Retinal pigment epithelial cell (primary cell): ENCODE measurements around the gene ADAMTSL4.
A peak's percentile ranks its signal among the peaks of the same experiment; 100 is the strongest.

Experiments
- DNase-seq: peaks from one replicate; pipeline ENCODE4 v3.0.0-alpha.2; 2010; ENCODE audit warnings: low read depth
- H3K4me3 ChIP-seq: 2 replicates; pipeline ENCODE4 v1.5.1; 2011; ENCODE audit warnings: mild to moderate bottlenecking, low read length, control low read depth, moderate library complexity
- CTCF ChIP-seq: conservative IDR thresholded peaks from 2 replicates; pipeline ENCODE4 v1.5.1; 2011; ENCODE audit warnings: low read depth, low read length, control low read depth, inconsistent platforms

The ADAMTSL4 gene

DNA sequence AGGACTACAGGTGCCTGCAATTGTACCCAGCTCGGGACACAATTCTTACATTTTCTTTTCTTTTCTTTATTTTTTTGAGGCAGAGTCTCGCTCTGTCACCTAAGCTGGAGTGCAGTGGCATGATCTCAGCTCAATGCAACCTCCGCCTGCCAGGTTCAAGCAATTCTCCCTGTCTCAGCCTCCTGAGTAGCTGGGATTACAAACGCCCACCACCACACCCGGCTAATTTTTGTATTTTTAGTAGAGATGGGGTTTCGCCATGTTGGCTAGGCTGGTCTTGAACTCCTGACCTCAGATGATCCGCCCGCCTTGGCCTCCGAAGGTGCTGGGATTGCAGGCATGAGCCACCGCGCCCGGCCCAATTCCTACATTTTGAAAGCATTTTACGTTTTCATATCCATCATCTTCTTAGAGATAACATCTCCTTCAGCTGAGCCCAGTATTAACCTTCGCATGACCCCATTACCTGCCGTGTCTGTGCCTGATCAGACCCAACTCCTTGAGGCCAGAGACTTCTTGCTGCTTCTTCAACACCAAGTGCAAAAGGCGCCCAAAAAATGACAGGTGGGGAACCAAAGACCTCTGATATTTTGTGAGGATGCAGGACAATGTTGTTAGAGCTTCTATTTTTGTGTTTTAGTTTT, 2.8 kb upstream of the ADAMTSL4 start:
- no peak for DNase-seq
- H3K4me3 ChIP-seq: no peak overlapping the region
- TF ChIP-seq CTCF: no peak

DNA sequence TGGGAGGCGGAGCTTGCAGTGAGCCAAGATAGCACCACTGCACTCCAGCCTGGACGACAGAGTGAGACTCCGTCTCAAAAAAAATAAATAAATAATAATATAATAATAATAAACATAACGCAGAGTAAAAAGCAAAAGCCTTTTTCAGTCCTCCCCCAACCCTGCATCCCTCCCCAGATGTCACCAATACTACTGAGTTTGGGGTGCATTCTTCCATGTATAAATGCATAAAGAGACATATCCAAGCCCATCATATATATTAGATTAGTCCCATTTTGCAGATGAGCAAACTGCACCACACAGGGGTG, 930 bp upstream of the ADAMTSL4 start:
- peak overlapping the region; percentile 51 for H3K4me3 ChIP-seq
- DNase-seq: no peak
- TF ChIP-seq CTCF: no peak

GRCh38 chr1:150549496-150550221, 451 bp downstream of the ADAMTSL4 start:
- no peak for TF ChIP-seq CTCF
- H3K4me3 ChIP-seq: peak overlapping the region; percentile 35
- no peak for DNase-seq

- no peak overlapping the region for H3K4me3 ChIP-seq
- no peak for TF ChIP-seq CTCF
- no peak for DNase-seq
Measured at GRCh38 chr1:150550222-150551050, 1.2 kb downstream of the ADAMTSL4 start.

GRCh38 chr1:150551051-150551783, 2.0 kb downstream of the ADAMTSL4 start:
- no peak for DNase-seq
- no peak overlapping the region for H3K4me3 ChIP-seq
- TF ChIP-seq CTCF: no peak

DNA sequence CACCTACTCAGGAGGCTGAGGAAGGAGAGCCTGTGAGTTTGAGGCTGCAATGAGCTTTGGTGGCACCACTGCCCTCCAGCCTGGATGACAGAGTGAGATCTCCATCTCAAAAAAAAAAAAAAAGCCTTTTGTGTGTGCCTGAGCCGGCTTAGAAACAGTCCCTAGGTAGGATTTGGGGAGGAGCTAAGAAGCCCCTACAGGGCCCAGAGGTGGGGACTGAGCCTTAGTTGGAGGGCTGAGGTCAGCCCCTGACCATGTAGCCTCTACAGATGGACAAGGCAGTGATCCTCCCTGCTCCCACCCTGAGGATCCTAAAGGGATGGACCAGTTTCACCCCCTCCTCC, 2.5 kb downstream of the ADAMTSL4 start:
- no peak for DNase-seq
- no peak overlapping the region for H3K4me3 ChIP-seq
- TF ChIP-seq CTCF: no peak
